Ascending aorta (tissue), 2 donors: ENCODE measurements around the gene SIAH3. TPM values are rescaled to one million over a fixed set of nuclear protein-coding genes. Genes with fewer than 3 reads are reported as not detected.

ENCODE experiments used
- DNase-seq, 2 donors: peaks; one replicate each; pipeline ENCODE4 v3.0.0-alpha.2; 2019; ENCODE audit warnings: low spot score in 2 of 2
- H3K27ac ChIP-seq, 2 donors: fragments of 200-600 bp; sonication (generic); one replicate each; pipeline ENCODE4 v1.5.1; 2016 to 2017; ENCODE audit warnings: mild to moderate bottlenecking in 1 of 2
- H3K27me3 ChIP-seq: fragments of 200-600 bp; sonication (generic); one replicate; pipeline ENCODE4 v1.5.1; 2017
- H3K36me3 ChIP-seq, 2 donors: fragments of 200-600 bp; sonication (generic); one replicate each; pipeline ENCODE4 v1.5.1; 2016
- H3K4me1 ChIP-seq, 2 donors: fragments of 200-600 bp; sonication (generic); one replicate each; pipeline ENCODE4 v1.5.1; 2016 to 2017; ENCODE audit warnings: mild to moderate bottlenecking in 1 of 2
- H3K4me3 ChIP-seq, 2 donors: fragments of 200-600 bp; sonication (generic); one replicate each; pipeline ENCODE4 v1.5.1; 2016 to 2017; ENCODE audit warnings: mild to moderate bottlenecking in 1 of 2
- H3K9me3 ChIP-seq, 2 donors: fragments of 200-600 bp; sonication (generic); one replicate each; pipeline ENCODE4 v1.5.1; 2016
- CTCF ChIP-seq, 3 experiments: fragments of 200-600 bp in 2 of 3; fragments of 450-650 bp in 1 of 3; sonication (generic) in 2 of 3; IDR thresholded peaks; one replicate each; pipeline ENCODE4 v1.5.1; 2016 to 2019; ENCODE audit warnings: antibody characterized with exemption in 3 of 3, mild to moderate bottlenecking in 1 of 3, moderate library complexity in 1 of 3
- intact Hi-C: fragments of 100-400 bp; cut with DNase I; formaldehyde crosslinking; loops from one replicate; pipeline ENCODE4 v1.15.1; 2023
- total RNA-seq: library from RNA; depleted of rRNA; stranded (reverse); fragments of >200 nt; gene quantifications from one replicate; pipeline ENCODE4 v1.1.0, GENCODE V29; 2016

The SIAH3 gene
- total RNA-seq, 1 donor from 2014 or later: not detected

GRCh38 chr13:45800485-45800884 lies 51.1 kb downstream of the SIAH3 start:
- no peak for TF ChIP-seq CTCF (IDR thresholded peaks at IDR 0.05)
- H3K27ac ChIP-seq: no peak overlapping the region
- no peaks in the 10 kb centered on the region for H3K4me1 ChIP-seq
- intact Hi-C loops: no loop called here
- no peak for DNase-seq
- H3K4me3 ChIP-seq: no peak overlapping the region
- H3K27me3 ChIP-seq: no peaks in the 10 kb centered on the region
- H3K36me3 ChIP-seq: no peaks in the 10 kb centered on the region
- peaks cover 0 to 4% of the 10 kb centered on the region in 2 donors for H3K9me3 ChIP-seq

DNA sequence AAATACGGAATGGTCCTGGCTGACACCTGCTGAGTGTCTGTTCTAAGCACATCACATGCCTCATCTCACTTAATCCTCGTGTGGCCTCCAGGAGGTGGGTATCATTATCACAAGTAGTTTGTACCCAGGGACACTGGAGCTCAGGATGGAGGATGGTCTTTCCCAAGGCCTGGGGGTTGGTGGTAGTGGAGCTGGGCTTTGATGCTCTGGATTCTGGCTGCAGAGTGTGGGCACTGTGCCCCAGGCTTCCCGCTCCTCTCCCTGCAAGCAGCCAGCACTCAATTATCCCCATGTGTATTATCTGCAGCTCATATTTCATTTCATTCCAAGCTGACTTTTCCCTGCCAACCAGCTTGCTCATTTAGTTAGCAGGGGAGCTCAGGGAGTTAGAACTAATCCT lies 52.1 kb downstream of the SIAH3 start:
- H3K27ac ChIP-seq: no peak overlapping the region
- no peaks in the 10 kb centered on the region for H3K27me3 ChIP-seq
- H3K36me3 ChIP-seq: no peaks in the 10 kb centered on the region
- H3K4me3 ChIP-seq: no peak overlapping the region
- TF ChIP-seq CTCF (IDR thresholded peaks at IDR 0.05): no peak
- peak in 1 of 2 donors; percentile 19 for DNase-seq
- intact Hi-C loops: no loop called here
- H3K9me3 ChIP-seq: no peaks in the 10 kb centered on the region
- no peaks in the 10 kb centered on the region for H3K4me1 ChIP-seq

DNA sequence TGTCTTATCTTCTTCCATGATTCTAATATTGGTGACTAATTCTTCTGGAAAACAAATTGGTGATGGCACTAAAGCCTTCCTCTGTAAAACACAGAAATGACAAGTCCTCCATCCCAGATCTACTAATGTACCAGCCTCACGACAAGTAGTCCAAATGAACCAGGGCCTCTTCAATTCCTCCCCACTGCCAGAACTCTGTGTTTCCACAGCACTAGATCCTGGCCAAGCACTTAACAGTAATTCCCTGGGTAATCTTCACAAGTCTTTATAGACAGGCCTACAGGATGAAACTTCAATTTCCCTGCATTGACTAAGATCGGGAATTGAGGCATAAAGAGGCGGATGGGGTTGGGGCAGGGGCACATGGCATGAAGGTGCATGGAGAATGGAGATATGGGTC lies 52.7 kb downstream of the SIAH3 start:
- no peak overlapping the region for H3K27ac ChIP-seq
- H3K4me1 ChIP-seq: no peaks in the 10 kb centered on the region
- H3K4me3 ChIP-seq: no peak overlapping the region
- H3K36me3 ChIP-seq: no peaks in the 10 kb centered on the region
- DNase-seq: peak in 1 of 2 donors; percentile 8
- no peaks in the 10 kb centered on the region for H3K27me3 ChIP-seq
- TF ChIP-seq CTCF (IDR thresholded peaks at IDR 0.05): no peak
- H3K9me3 ChIP-seq: no peaks in the 10 kb centered on the region
- intact Hi-C loops: no loop called here

GRCh38 chr13:45796426-45797235 lies 54.9 kb downstream of the SIAH3 start:
- no peaks in the 10 kb centered on the region for H3K36me3 ChIP-seq
- no peaks in the 10 kb centered on the region for H3K27me3 ChIP-seq
- DNase-seq: peak in 1 of 2 donors; percentile 35
- H3K27ac ChIP-seq: no peak overlapping the region
- no peaks in the 10 kb centered on the region for H3K9me3 ChIP-seq
- H3K4me1 ChIP-seq: no peaks in the 10 kb centered on the region
- no peak for TF ChIP-seq CTCF (IDR thresholded peaks at IDR 0.05)
- no peak overlapping the region for H3K4me3 ChIP-seq
- intact Hi-C loops: no loop called here

GRCh38 chr13:45792827-45793303 lies 58.7 kb downstream of the SIAH3 start:
- H3K4me3 ChIP-seq: no peak overlapping the region
- DNase-seq: no peak
- no peak overlapping the region for H3K27ac ChIP-seq
- H3K27me3 ChIP-seq: no peaks in the 10 kb centered on the region
- H3K36me3 ChIP-seq: no peaks in the 10 kb centered on the region
- no peaks in the 10 kb centered on the region for H3K4me1 ChIP-seq
- intact Hi-C loops: no loop called here
- no peak for TF ChIP-seq CTCF (IDR thresholded peaks at IDR 0.05)
- no peaks in the 10 kb centered on the region for H3K9me3 ChIP-seq
